Breast epithelium (tissue), 4 donors: Measurements from ENCODE around the gene TIMM22. TPM values are rescaled to one million over a fixed set of nuclear protein-coding genes. Genes with fewer than 3 reads are reported as not detected.

Experiments
- DNase-seq, 2 donors: peaks; one replicate each; pipeline ENCODE4 v3.0.0-alpha.2; 2019; ENCODE audit warnings: low spot score in 2 of 2
- H3K27ac ChIP-seq, 2 donors: fragments of 200-600 bp; sonication (generic) in 1 of 2; one replicate each; pipeline ENCODE4 v1.5.1; 2016 to 2019; ENCODE audit warnings: mild to moderate bottlenecking in 1 of 2
- H3K27me3 ChIP-seq, 2 donors: fragments of 200-600 bp; sonication (generic) in 1 of 2; one replicate each; pipeline versions ENCODE4 v1.5.1 to v1.6.0; 2017 to 2019; ENCODE audit warnings: control low read depth in 1 of 2, mild to moderate bottlenecking in 1 of 2
- H3K36me3 ChIP-seq: fragments of 200-600 bp; one replicate; pipeline ENCODE4 v1.5.1; 2019
- H3K4me1 ChIP-seq, 2 donors: fragments of 200-600 bp; sonication (generic); one replicate each; pipeline ENCODE4 v1.5.1; 2016 to 2019; ENCODE audit warnings: control low read depth in 1 of 2
- H3K4me3 ChIP-seq, 3 donors: fragments of 200-600 bp; sonication (generic); 1 replicate in 2 of 3; 2 replicates in 1 of 3; pipeline ENCODE4 v1.5.1; 2016 to 2019; ENCODE audit warnings: mild to moderate bottlenecking in 3 of 3, moderate library complexity in 2 of 3
- H3K9me3 ChIP-seq, 2 donors: fragments of 200-600 bp; sonication (generic) in 1 of 2; one replicate each; pipeline ENCODE4 v1.5.1; 2016 to 2019; ENCODE audit warnings: control low read depth in 1 of 2
- CTCF ChIP-seq, 3 donors: fragments of 450-650 bp; IDR thresholded peaks; one replicate each; pipeline ENCODE4 v1.5.1; 2016 to 2017; ENCODE audit warnings: antibody characterized with exemption in 3 of 3, mild to moderate bottlenecking in 3 of 3, moderate library complexity in 3 of 3
- POLR2A ChIP-seq: fragments of 450-650 bp; IDR thresholded peaks from one replicate; pipeline ENCODE4 v1.6.1; 2016; ENCODE audit warnings: antibody characterized with exemption, mild to moderate bottlenecking, moderate library complexity
- POLR2AphosphoS5 ChIP-seq, 3 donors: sonication (generic); formaldehyde crosslinking; IDR thresholded peaks; one replicate each; pipeline ENCODE4 v1.6.1; 2017; ENCODE audit warnings: antibody characterized with exemption in 3 of 3
- intact Hi-C: fragments of 100-400 bp; cut with DNase I; formaldehyde crosslinking; loops from one replicate; pipeline ENCODE4 v1.15.1; 2023; ENCODE audit warnings: low total_unique reads
- total RNA-seq, 3 donors: library from RNA; depleted of rRNA; stranded (reverse); fragments of >200 nt; gene quantifications; one replicate each; pipeline ENCODE4 v1.1.0, GENCODE V29; 2016

TIMM22 gene
- total RNA-seq, 3 donors from 2014 or later: 10.1 to 12.0 (median 10.8) TPM

DNA sequence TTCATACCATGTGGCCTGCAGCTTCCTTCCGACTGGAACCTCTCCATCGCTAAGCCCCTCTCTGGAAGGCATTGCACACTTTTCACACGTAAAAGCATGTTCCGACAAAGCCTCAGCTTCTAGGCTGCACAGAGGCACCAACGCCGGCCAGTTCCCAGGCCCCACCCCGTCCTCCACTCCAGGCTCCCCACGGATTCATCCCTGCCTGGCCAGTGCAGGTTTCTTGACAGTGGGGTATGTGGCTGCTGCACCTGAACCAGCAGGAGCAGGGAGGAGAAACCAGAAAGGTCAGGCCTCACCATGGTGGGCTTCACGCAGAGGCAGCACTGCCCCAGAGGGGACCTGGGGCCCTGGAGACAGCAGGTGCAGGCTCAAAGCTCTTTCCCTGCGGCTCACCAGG is 14.2 kb downstream of the TIMM22 start:
- H3K27me3 ChIP-seq: no peaks in the 10 kb centered on the region
- no peaks in the 10 kb centered on the region for H3K9me3 ChIP-seq
- H3K4me3 ChIP-seq: no peak overlapping the region
- DNase-seq: no peak
- H3K4me1 ChIP-seq: peaks cover 3 to 9% of the 10 kb centered on the region in 2 donors
- intact Hi-C loops: no loop called here
- H3K36me3 ChIP-seq: no peaks in the 10 kb centered on the region
- TF ChIP-seq POLR2AphosphoS5 (IDR thresholded peaks at IDR 0.05): no peak
- no peak for TF ChIP-seq POLR2A
- TF ChIP-seq CTCF (IDR thresholded peaks at IDR 0.05): no peak
- H3K27ac ChIP-seq: peak overlapping the region in 1 of 2 donors; percentile 2

- no peaks in the 10 kb centered on the region for H3K36me3 ChIP-seq
- H3K27ac ChIP-seq: no peak overlapping the region
- H3K4me3 ChIP-seq: no peak overlapping the region
- no peak for DNase-seq
- peaks cover 0 to 4% of the 10 kb centered on the region in 2 donors for H3K4me1 ChIP-seq
- TF ChIP-seq POLR2AphosphoS5 (IDR thresholded peaks at IDR 0.05) (no peak), POLR2A (no peak), CTCF (IDR thresholded peaks at IDR 0.05) (no peak)
- intact Hi-C loops: no loop called here
- H3K9me3 ChIP-seq: no peaks in the 10 kb centered on the region
- H3K27me3 ChIP-seq: no peaks in the 10 kb centered on the region
These were observed 15.1 kb downstream of the TIMM22 start for GRCh38 chr17:1011760-1012735.

- no peaks in the 10 kb centered on the region for H3K36me3 ChIP-seq
These were observed 16.1 kb downstream of the TIMM22 start for GRCh38 chr17:1012823-1013728.

DNA sequence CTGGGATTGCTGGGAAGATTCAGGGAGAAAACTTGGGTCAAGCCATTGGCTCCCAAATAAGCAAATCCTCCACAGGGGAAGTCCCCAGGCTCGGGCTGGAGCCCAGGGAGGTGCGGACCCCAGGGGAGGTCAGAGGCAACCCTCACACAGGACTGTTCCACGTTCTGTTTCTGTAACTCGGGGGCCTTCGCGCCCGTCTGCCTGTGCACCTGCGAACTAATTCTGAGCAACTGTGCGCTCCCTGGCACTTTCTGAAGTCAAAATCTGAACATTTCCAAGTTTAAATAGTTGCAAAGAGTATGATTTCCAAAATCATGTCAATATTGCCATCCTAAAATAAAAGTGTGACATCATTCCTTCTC is 16.8 kb downstream of the TIMM22 start:
- intact Hi-C loops: no loop called here
- Histone ChIP-seq H3K36me3 (no peaks in the 10 kb centered on the region), H3K27me3 (no peaks in the 10 kb centered on the region), H3K9me3 (no peaks in the 10 kb centered on the region), H3K4me1 (no peaks in the 10 kb centered on the region), H3K27ac (no peak overlapping the region), H3K4me3 (no peak overlapping the region)
- TF ChIP-seq POLR2AphosphoS5 (IDR thresholded peaks at IDR 0.05) (no peak), POLR2A (no peak), CTCF (IDR thresholded peaks at IDR 0.05) (no peak)
- no peak for DNase-seq

More at GRCh38 chr17:1012823-1013728, 16.1 kb downstream of the TIMM22 start:
- no peaks in the 10 kb centered on the region for H3K9me3 ChIP-seq
- no peaks in the 10 kb centered on the region for H3K4me1 ChIP-seq
- TF ChIP-seq POLR2AphosphoS5 (IDR thresholded peaks at IDR 0.05): no peak
- no peak for TF ChIP-seq CTCF (IDR thresholded peaks at IDR 0.05)
- TF ChIP-seq POLR2A: no peak
- intact Hi-C loops: no loop called here
- no peak overlapping the region for H3K27ac ChIP-seq
- no peak for DNase-seq
- H3K27me3 ChIP-seq: no peaks in the 10 kb centered on the region
- no peak overlapping the region for H3K4me3 ChIP-seq
